ENCODE data around the gene CISH.
A peak's percentile ranks its signal among the peaks of the same experiment; 100 is the strongest.

CISH gene

GRCh38 chr3:50635066-50635465 lies 23.5 kb upstream of the CISH start:
- DNase-seq: no peak

- no peak for DNase-seq
Observed at GRCh38 chr3:50633230-50633790, 21.7 kb upstream of the CISH start.

DNA sequence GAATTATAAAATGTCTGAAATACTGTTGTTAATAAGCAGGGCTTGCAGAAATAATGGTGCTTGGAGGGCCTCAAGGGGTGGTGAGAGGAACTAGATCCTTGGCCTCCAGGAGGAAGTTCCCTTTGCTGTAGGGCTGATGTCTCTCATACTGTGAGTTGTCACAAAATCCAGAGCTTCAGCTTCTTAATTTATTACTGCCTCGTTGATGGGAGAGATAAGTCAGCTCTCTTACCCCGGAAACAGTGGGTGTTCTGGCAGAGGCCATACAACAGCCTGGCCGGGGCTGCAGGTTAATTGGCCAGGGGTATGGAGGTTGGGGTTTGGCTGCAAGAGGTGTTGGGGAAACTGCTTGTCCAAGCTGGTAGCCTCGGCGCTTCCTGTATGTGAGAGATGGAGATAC lies 20.9 kb upstream of the CISH start:
- no peak for DNase-seq

DNA sequence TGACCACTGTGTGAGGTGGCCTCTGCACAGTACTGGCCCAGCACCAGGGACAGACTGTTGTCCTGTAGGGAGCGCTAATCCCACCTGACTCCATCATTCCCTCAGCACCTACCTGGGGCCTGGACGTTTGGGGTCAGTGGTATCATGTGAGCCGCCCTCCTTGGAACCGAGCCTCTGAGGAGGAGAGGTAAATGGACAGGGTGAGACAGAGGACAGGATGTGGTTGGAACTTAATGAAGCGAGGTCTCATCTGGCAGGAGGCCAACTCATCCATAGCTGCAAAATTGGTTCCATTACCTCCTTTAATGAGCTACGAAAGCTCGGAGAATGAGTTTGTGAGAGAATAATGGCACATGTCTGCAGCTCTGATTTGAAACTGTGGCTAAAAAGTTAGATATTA lies 19.3 kb upstream of the CISH start:
- DNase-seq: no peak

DNA sequence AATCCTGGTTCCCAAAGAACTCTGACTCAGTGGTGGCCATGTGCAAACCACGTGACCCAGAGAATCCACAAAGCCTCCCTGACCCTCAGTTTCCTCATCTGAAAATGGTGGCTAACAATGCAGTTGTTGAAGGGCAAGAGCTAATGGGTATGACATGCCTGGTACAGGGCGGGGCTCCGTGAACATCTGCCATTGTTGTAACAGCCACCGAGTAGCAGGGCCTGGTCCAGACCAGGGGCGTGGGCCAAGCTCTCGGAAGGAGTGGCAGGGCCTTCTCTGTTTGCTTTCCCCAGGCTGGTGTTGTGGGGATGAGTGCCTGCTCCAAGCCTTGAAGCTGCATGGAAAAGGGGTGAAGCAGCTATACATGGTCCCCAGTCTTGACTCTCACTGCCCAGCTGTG lies 18.8 kb upstream of the CISH start:
- DNase-seq: no peak

- DNase-seq: no peak
Observed at GRCh38 chr3:50628601-50629000, 17.0 kb upstream of the CISH start.

DNA sequence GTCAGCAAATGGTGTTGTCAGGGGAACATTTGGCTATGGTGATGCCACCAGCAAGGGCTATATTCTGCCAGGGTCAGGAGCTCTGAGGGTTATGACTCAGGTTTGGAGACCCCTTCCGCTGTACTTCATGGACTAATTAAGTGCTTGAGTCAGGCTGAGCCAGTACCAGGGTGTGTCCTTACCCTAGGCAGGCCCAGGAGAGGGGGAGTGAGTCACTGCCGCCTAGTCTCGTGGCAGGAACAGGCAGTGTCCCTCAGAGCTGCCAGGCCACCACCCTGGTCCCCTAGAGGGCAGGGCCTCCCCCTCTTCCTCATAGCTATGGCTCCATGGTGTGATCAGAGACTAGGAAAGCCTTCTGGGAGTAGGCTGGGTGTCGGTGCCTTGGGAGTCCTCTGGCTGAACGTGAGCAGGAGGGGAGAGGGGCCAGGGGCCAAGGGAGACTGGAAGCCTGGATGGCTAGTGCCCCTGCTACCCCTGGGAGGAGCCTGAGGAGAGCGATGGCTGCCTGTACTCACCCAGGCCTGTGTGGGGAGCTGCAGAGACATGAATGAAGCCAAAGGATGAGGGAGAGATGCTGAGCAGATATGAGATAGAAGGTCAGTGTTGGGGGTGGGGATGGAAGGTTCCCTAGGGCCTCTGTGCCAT lies 16.0 kb upstream of the CISH start:
- peak; percentile 11 for DNase-seq

DNA sequence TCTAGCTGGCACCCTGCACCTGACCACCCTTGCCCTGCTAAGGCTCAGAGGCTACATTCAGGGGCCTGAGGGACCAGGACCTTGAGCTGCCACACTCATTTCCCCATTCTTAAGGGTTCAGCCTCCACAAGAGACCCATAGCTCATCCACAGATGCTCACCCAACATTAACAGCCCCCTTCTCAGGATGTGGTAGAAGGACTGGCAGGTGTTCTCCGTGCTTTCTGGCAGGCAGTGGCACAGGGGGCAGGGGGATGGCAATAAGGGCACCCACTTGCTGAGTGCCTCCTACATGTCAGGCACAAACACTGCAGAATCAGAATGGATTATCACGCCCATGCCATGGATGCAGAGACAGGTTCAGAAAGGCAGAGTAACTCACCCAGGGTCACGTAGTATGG lies 14.8 kb upstream of the CISH start:
- DNase-seq: no peak

- DNase-seq: no peak
Observed at GRCh38 chr3:50625231-50626182, 13.9 kb upstream of the CISH start.

DNA sequence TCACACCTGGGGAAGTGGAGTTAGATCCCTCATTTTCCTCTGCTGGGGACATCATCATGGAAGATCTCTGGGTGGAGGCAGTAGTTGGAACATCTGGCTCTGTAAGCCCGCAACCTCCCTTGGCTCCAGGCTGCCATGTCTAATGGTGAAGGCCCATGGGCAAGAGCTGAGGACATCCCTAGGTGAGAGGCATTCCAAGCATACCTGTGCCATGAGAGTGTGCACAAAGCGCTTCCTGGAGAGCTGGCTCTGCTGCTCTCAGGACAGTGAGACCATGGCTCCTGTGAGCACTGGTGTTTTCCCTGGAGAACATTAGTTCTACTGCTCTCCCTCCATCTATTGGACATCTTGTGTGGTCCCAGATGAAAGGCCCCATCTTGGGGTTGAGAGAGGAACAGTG lies 13.1 kb upstream of the CISH start:
- DNase-seq: no peak

GRCh38 chr3:50623840-50624474 lies 12.4 kb upstream of the CISH start:
- no peak for DNase-seq

DNA sequence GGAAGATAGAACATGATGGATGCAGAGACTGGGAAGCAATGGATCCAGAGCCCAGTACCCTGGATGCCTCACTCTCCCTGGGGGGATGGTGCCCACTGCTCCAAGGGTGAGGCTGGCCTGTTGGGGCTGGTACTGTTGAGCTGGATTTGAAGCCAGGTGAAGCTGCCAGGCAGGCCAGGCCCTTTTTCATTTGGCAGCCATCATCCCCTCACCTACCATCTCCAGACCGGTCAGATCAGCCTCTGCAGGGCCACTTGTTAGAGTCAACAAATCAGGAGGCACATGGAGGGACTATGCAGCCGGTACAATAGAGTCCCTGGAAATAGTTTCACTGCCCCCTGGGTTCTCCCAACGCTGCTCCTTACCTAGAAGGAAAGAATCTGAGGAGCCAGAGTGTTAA lies 11.3 kb upstream of the CISH start:
- DNase-seq: no peak

- no peak for DNase-seq
Observed at GRCh38 chr3:50620820-50621219, 9.2 kb upstream of the CISH start.

- no peak for DNase-seq
Observed at GRCh38 chr3:50620420-50620819, 8.8 kb upstream of the CISH start.

DNA sequence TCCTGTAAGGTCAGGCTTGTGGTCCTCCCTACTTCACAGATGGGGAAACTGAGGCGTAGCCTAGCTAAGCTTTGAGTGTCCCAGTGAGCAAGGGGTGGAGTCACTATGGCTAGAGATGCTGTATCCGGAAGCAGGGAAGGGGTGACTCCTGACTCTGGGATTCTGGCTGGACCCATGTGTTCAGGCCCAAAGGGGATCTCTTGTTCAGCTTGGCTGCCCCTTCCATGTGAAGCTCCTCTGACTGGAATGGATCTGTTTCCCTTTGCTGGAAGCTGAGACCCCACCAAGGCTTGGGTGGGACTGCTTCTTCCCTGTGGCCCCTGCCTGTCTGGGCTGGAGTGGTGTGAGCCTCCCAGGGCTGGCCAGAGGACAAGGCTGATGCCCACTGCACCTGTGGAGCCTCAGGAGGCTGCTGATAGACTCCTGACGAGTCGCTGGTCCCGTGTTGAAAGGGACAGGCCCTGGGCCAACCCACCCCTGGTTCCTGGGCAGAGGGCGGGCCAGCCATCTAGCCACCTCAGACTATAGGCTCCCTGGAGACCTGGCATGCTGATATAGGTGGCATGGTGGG lies 6.4 kb upstream of the CISH start:
- no peak for DNase-seq

GRCh38 chr3:50617096-50617791 lies 5.7 kb upstream of the CISH start, which contains the start of gene MAPKAPK3:
Gene MAPKAPK3 (plus strand): TSS chr3:50617151. CDS start chr3:50617566, 415 bp downstream.
- peak; percentile 57 for DNase-seq

DNA sequence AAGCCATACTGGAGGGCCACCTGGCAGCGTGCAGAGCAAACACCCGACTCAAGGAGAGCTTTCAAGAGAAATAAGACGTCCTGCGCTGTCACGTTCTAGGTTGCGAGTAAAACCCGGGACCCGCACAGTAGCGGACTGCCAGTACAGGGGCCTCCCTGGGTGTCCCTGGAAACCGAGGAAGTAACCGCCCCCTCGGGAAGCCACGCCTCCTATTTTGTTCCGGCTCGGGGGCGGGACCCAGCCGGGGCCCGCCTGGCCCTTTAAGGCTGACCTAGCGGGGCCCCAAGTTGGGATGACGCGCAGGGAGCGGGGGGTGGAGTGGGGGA lies 5.2 kb upstream of the CISH start:
- DNase-seq: peak; percentile 96

DNA sequence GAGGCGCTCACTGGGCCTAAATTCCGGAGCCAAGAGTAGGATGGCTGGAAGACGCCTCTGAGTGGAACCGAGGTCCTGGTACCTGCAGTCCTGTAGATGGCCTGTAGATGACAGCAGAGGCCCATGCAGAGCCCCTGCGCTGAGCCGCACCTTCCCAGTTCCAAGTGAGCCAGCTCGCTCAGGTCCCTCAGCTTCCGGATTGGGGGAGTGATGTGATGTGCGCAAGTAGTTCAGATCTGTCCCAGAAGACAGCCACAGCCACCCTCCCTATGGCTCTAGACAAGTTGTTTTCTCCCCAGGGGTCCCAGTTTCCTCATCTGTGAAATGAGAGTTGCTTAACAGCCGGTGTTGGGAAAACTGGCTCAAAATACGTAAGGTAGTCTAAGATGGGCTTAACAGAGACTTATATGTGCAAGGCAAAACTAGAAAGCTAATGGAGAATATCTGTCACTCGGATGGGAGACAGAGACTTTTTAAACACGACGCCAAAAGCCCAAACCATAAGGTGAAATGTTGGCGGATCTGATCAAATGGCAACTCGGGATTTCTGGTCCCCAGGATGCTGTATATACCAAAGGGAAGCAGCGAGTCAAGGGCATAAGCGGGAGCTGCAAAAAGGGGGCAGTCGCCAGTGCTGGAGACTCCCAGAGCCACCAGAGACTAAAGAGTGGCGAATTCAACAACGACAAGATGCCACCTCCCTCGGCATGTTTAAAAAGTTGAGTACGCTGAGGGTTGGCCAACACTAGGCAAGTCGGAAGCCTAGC lies 4.6 kb upstream of the CISH start:
- DNase-seq: peak; percentile 86

GRCh38 chr3:50615190-50615589 lies 3.6 kb upstream of the CISH start:
- no peak for DNase-seq

- peak; percentile 7 for DNase-seq
Observed at GRCh38 chr3:50612970-50613846, 1.6 kb upstream of the CISH start.
